ENCODE measurements around the gene VSTM2B. TPM values are rescaled to one million over a fixed set of nuclear protein-coding genes. Genes with fewer than 3 reads are reported as not detected.

VSTM2B gene
- total RNA-seq, 1 experiment from 2014 or later = not detected

DNA sequence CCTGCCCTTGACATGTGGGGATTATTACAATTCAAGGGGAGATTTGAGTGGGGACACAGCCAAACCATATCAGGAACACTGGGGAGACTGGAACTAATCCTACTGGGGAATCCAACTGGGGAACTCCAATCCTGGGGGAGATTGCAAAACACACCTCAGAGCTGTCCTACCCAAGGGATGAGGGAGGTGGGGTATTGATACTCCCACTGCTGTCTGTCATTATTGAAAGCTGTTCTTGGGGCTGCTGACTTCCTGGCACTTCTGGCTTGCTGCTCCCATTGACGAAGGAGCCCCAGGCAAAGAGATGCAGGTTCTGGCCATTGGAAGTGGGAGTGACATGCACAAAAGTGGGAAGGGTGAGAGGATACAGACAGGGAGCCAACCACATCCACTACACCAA is 55.6 kb downstream of the VSTM2B start:
- no peaks in the 10 kb centered on the region for H3K9me3 ChIP-seq (ENCODE audit: low read length)
- H3K36me3 ChIP-seq (ENCODE audit: insufficient read depth, low read length) = no peaks in the 10 kb centered on the region
- no peak overlapping the region for H2AFZ ChIP-seq (ENCODE audit: low read length)
- H3K9me2 ChIP-seq (replicated peaks; ENCODE audit: insufficient read depth, low read length) = no peaks in the 10 kb centered on the region
- no peak overlapping the region for H3K4me3 ChIP-seq (ENCODE audit: low read length)
- no peak for DNase-seq
- no peak overlapping the region for H3K9ac ChIP-seq (ENCODE audit: low read length)
- no peaks in the 10 kb centered on the region for H4K20me1 ChIP-seq (ENCODE audit: insufficient read depth, low read depth, low read length)
- peaks cover 6% of the 10 kb centered on the region for H3K4me1 ChIP-seq (ENCODE audit: low read length)
- H3K4me2 ChIP-seq (ENCODE audit: low read depth, low read length, poor library complexity, severe bottlenecking) = no peak overlapping the region
- H3K27ac ChIP-seq (ENCODE audit: low read length) = no peak overlapping the region
- no peaks in the 10 kb centered on the region for H3K27me3 ChIP-seq (ENCODE audit: low read length)
- H3K79me2 ChIP-seq (ENCODE audit: low read length) = no peaks in the 10 kb centered on the region

- H3K4me2 ChIP-seq (ENCODE audit: low read depth, low read length, poor library complexity, severe bottlenecking) = no peak overlapping the region
- no peaks in the 10 kb centered on the region for H3K27me3 ChIP-seq (ENCODE audit: low read length)
- no peaks in the 10 kb centered on the region for H3K36me3 ChIP-seq (ENCODE audit: insufficient read depth, low read length)
- H3K4me3 ChIP-seq (ENCODE audit: low read length) = no peak overlapping the region
- H3K9me2 ChIP-seq (replicated peaks; ENCODE audit: insufficient read depth, low read length) = no peaks in the 10 kb centered on the region
- no peaks in the 10 kb centered on the region for H3K4me1 ChIP-seq (ENCODE audit: low read length)
- no peak overlapping the region for H3K9ac ChIP-seq (ENCODE audit: low read length)
- no peaks in the 10 kb centered on the region for H3K9me3 ChIP-seq (ENCODE audit: low read length)
- H3K27ac ChIP-seq (ENCODE audit: low read length) = no peak overlapping the region
- DNase-seq = no peak
- H3K79me2 ChIP-seq (ENCODE audit: low read length) = no peaks in the 10 kb centered on the region
- H4K20me1 ChIP-seq (ENCODE audit: insufficient read depth, low read depth, low read length) = no peaks in the 10 kb centered on the region
- H2AFZ ChIP-seq (ENCODE audit: low read length) = no peak overlapping the region
Observed at GRCh38 chr19:29583196-29583999, 57.6 kb downstream of the VSTM2B start.

DNA sequence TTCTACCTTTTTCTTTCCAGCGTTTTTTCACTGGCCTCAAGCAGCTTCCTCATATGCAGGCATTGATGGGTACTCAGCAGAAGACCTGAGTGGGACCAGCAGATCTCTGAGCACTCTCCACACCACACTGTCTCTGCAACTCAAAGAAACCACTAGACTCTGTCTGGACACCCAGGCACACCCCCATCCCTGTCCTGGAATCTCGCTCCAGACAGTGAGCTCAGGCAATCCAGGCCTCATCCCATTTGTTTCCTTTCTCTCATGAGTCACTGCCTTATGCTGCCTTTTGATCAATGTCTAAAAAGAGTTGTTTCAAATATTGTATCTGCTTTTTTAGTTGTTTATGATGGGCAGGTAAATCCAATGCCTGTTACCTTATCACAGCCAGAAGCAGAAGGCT is 60.6 kb downstream of the VSTM2B start:
- no peak for DNase-seq
- peaks cover 5% of the 10 kb centered on the region; the same call in 1 of the 2 replicates for H3K9me3 ChIP-seq (ENCODE audit: low read length)
- no peak overlapping the region for H3K27ac ChIP-seq (ENCODE audit: low read length)
- H3K4me2 ChIP-seq (ENCODE audit: low read depth, low read length, poor library complexity, severe bottlenecking) = no peak overlapping the region
- H3K4me3 ChIP-seq (ENCODE audit: low read length) = no peak overlapping the region
- H3K9me2 ChIP-seq (replicated peaks; ENCODE audit: insufficient read depth, low read length) = no peaks in the 10 kb centered on the region
- no peaks in the 10 kb centered on the region for H3K27me3 ChIP-seq (ENCODE audit: low read length)
- no peaks in the 10 kb centered on the region for H3K4me1 ChIP-seq (ENCODE audit: low read length)
- H2AFZ ChIP-seq (ENCODE audit: low read length) = no peak overlapping the region
- no peak overlapping the region for H3K9ac ChIP-seq (ENCODE audit: low read length)
- H3K36me3 ChIP-seq (ENCODE audit: insufficient read depth, low read length) = no peaks in the 10 kb centered on the region
- H3K79me2 ChIP-seq (ENCODE audit: low read length) = no peaks in the 10 kb centered on the region
- H4K20me1 ChIP-seq (ENCODE audit: insufficient read depth, low read depth, low read length) = no peaks in the 10 kb centered on the region

- H3K36me3 ChIP-seq (ENCODE audit: insufficient read depth, low read length) = no peaks in the 10 kb centered on the region
- no peak overlapping the region for H3K9ac ChIP-seq (ENCODE audit: low read length)
- H3K27ac ChIP-seq (ENCODE audit: low read length) = no peak overlapping the region
- DNase-seq = no peak
- H3K79me2 ChIP-seq (ENCODE audit: low read length) = no peaks in the 10 kb centered on the region
- no peaks in the 10 kb centered on the region for H3K4me1 ChIP-seq (ENCODE audit: low read length)
- H3K4me2 ChIP-seq (ENCODE audit: low read depth, low read length, poor library complexity, severe bottlenecking) = no peak overlapping the region
- no peaks in the 10 kb centered on the region for H3K9me2 ChIP-seq (replicated peaks; ENCODE audit: insufficient read depth, low read length)
- H4K20me1 ChIP-seq (ENCODE audit: insufficient read depth, low read depth, low read length) = no peaks in the 10 kb centered on the region
- peaks cover 5% of the 10 kb centered on the region; the same call in 1 of the 2 replicates for H3K9me3 ChIP-seq (ENCODE audit: low read length)
- no peak overlapping the region for H2AFZ ChIP-seq (ENCODE audit: low read length)
- no peaks in the 10 kb centered on the region for H3K27me3 ChIP-seq (ENCODE audit: low read length)
- no peak overlapping the region for H3K4me3 ChIP-seq (ENCODE audit: low read length)
Observed at GRCh38 chr19:29587059-29587458, 61.3 kb downstream of the VSTM2B start.

DNA sequence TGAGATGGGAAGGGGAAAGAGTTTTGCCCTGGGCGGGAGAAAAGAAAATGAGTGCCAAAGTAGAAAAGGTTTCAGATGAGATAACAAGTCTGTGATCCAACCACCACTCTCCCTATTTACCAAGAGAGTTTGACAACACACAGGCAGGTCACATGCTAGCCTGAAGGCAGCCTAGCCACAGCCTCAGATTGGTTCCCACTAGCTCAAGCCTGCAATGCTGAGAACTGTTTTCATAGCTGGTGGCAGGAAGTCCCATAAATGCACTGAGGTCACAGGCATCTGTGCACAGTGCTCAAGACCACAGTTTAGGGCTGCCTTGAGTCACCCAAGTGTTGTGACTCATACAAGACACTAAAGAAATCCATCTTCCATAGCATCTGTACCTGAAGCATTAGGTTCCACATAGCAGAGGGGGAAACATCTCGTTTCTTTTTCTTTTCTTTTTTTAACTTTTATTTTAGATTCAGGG is 61.8 kb downstream of the VSTM2B start:
- Histone ChIP-seq H3K27ac (ENCODE audit: low read length) (no peak overlapping the region), H2AFZ (ENCODE audit: low read length) (no peak overlapping the region), H4K20me1 (ENCODE audit: insufficient read depth, low read depth, low read length) (no peaks in the 10 kb centered on the region), H3K27me3 (ENCODE audit: low read length) (no peaks in the 10 kb centered on the region), H3K79me2 (ENCODE audit: low read length) (no peaks in the 10 kb centered on the region), H3K9ac (ENCODE audit: low read length) (no peak overlapping the region), H3K36me3 (ENCODE audit: insufficient read depth, low read length) (no peaks in the 10 kb centered on the region), H3K4me1 (ENCODE audit: low read length) (no peaks in the 10 kb centered on the region), H3K9me3 (ENCODE audit: low read length) (peaks cover 5% of the 10 kb centered on the region; the same call in 1 of the 2 replicates), H3K4me3 (ENCODE audit: low read length) (no peak overlapping the region), H3K4me2 (ENCODE audit: low read depth, low read length, poor library complexity, severe bottlenecking) (no peak overlapping the region), H3K9me2 (replicated peaks; ENCODE audit: insufficient read depth, low read length) (no peaks in the 10 kb centered on the region)
- DNase-seq = no peak

- Histone ChIP-seq H3K9me2 (replicated peaks; ENCODE audit: insufficient read depth, low read length) (no peaks in the 10 kb centered on the region), H3K27ac (ENCODE audit: low read length) (no peak overlapping the region), H2AFZ (ENCODE audit: low read length) (no peak overlapping the region), H3K9me3 (ENCODE audit: low read length) (peaks cover 5% of the 10 kb centered on the region; the same call in 1 of the 2 replicates), H3K4me1 (ENCODE audit: low read length) (no peaks in the 10 kb centered on the region), H3K4me3 (ENCODE audit: low read length) (no peak overlapping the region), H4K20me1 (ENCODE audit: insufficient read depth, low read depth, low read length) (no peaks in the 10 kb centered on the region), H3K79me2 (ENCODE audit: low read length) (no peaks in the 10 kb centered on the region), H3K9ac (ENCODE audit: low read length) (no peak overlapping the region), H3K27me3 (ENCODE audit: low read length) (no peaks in the 10 kb centered on the region), H3K4me2 (ENCODE audit: low read depth, low read length, poor library complexity, severe bottlenecking) (no peak overlapping the region), H3K36me3 (ENCODE audit: insufficient read depth, low read length) (no peaks in the 10 kb centered on the region)
- DNase-seq = no peak
Observed at GRCh38 chr19:29588095-29588494, 62.3 kb downstream of the VSTM2B start.

- Histone ChIP-seq H3K27me3 (ENCODE audit: low read length) (no peaks in the 10 kb centered on the region), H3K9me3 (ENCODE audit: low read length) (peaks cover 5% of the 10 kb centered on the region; the same call in 1 of the 2 replicates), H4K20me1 (ENCODE audit: insufficient read depth, low read depth, low read length) (no peaks in the 10 kb centered on the region), H3K4me1 (ENCODE audit: low read length) (no peaks in the 10 kb centered on the region), H3K9me2 (replicated peaks; ENCODE audit: insufficient read depth, low read length) (no peaks in the 10 kb centered on the region), H3K36me3 (ENCODE audit: insufficient read depth, low read length) (no peaks in the 10 kb centered on the region), H2AFZ (ENCODE audit: low read length) (no peak overlapping the region), H3K9ac (ENCODE audit: low read length) (no peak overlapping the region), H3K4me2 (ENCODE audit: low read depth, low read length, poor library complexity, severe bottlenecking) (no peak overlapping the region), H3K4me3 (ENCODE audit: low read length) (no peak overlapping the region), H3K27ac (ENCODE audit: low read length) (no peak overlapping the region), H3K79me2 (ENCODE audit: low read length) (no peaks in the 10 kb centered on the region)
- no peak for DNase-seq
Observed at GRCh38 chr19:29590278-29590677, 64.5 kb downstream of the VSTM2B start.

GRCh38 chr19:29591670-29592069 is 65.9 kb downstream of the VSTM2B start:
- Histone ChIP-seq H3K79me2 (ENCODE audit: low read length) (no peaks in the 10 kb centered on the region), H3K9ac (ENCODE audit: low read length) (no peak overlapping the region), H3K27me3 (ENCODE audit: low read length) (no peaks in the 10 kb centered on the region), H3K9me2 (replicated peaks; ENCODE audit: insufficient read depth, low read length) (no peaks in the 10 kb centered on the region), H2AFZ (ENCODE audit: low read length) (no peak overlapping the region), H3K27ac (ENCODE audit: low read length) (no peak overlapping the region), H3K4me1 (ENCODE audit: low read length) (peaks cover 13% of the 10 kb centered on the region), H3K4me3 (ENCODE audit: low read length) (no peak overlapping the region), H3K4me2 (ENCODE audit: low read depth, low read length, poor library complexity, severe bottlenecking) (no peak overlapping the region), H4K20me1 (ENCODE audit: insufficient read depth, low read depth, low read length) (no peaks in the 10 kb centered on the region), H3K9me3 (ENCODE audit: low read length) (peaks cover 5% of the 10 kb centered on the region; the same call in 1 of the 2 replicates), H3K36me3 (ENCODE audit: insufficient read depth, low read length) (no peaks in the 10 kb centered on the region)
- no peak for DNase-seq

Measured in Karpas-422 (cell line).